Effector CD4-positive, alpha-beta T cell (primary cell): ENCODE measurements around the gene PCYOX1L.

ENCODE experiments used
- DNase-seq: peaks from one replicate; pipeline ENCODE4 v3.0.0-alpha.2; 2020

PCYOX1L gene

DNA sequence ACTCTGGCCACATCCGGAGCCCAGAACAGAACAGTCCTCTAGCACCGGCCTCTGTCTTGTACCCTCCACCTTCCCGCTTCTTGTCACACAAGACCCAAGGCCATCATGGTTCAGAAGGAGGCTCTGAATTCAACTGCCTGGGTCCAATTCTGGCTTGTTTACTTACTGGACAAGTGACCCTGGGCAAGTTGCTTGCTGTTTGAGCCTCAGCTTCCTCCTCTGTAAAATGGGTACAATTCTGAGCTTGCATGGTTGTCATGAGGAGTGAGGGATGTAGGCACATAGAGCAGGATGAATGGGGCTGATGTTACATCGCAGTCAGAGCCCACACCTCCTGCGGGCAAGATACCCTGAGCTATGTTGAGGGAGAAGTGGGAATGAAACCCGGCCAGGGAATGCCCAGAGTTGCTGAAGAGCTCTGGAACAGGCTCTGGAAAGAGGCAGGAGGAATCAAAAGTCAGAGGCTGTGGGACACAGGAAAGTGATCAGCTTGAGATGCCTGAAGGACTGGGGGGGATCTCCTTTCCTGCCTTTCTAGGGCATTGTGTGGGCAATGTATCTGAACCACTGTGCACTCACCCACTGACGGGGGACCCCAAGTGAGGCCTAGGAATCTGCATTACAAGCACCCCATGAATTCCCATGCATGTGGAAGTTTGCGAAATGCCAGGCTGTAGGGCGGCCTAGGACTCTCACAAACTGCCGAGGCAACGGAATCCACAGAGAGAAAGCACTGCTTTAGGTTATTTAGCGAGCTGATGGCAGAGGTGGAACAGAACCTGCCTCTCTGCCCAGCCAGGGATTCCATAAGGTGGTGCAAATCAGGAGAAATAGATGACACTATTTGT lies 50.6 kb downstream of the PCYOX1L start:
- no peak for DNase-seq

DNA sequence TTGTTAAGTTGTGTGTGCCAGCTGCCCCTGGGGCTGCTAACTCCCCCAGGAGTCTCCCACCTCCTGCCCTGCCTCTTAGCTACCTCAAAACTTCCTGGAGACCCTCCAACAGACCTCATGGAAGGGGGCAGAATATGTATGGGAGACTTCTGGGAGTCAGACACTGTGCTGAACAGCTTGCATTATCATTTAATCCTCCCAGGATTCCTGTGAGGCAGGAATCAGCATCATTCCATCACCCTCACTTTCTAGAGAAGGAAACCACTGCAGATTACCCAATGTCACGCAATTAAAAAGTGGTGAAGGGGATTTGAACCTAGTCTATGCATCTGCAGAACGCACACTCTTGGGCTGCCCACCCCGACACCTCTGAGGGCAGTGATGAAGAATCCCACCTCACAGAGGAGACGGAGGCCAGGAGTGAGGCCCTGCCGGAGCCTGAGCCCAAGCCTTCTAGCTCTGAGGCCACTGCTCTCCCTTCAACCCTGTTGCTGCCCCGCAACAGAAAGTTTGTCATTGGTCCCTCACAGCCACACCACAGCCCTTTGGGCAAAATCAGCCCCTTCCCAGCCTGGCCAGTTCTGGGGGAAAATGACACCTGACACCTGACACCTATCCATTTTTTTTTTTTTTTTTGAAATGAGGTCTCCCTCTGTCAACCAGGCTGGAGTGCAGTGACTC lies 51.6 kb downstream of the PCYOX1L start:
- no peak for DNase-seq

GRCh38 chr5:149410071-149410470 lies 52.2 kb downstream of the PCYOX1L start:
- DNase-seq: no peak

- DNase-seq: no peak
These were observed 53.0 kb downstream of the PCYOX1L start for GRCh38 chr5:149410721-149411432.

GRCh38 chr5:149411738-149412519 lies 54.1 kb downstream of the PCYOX1L start:
- DNase-seq: no peak

DNA sequence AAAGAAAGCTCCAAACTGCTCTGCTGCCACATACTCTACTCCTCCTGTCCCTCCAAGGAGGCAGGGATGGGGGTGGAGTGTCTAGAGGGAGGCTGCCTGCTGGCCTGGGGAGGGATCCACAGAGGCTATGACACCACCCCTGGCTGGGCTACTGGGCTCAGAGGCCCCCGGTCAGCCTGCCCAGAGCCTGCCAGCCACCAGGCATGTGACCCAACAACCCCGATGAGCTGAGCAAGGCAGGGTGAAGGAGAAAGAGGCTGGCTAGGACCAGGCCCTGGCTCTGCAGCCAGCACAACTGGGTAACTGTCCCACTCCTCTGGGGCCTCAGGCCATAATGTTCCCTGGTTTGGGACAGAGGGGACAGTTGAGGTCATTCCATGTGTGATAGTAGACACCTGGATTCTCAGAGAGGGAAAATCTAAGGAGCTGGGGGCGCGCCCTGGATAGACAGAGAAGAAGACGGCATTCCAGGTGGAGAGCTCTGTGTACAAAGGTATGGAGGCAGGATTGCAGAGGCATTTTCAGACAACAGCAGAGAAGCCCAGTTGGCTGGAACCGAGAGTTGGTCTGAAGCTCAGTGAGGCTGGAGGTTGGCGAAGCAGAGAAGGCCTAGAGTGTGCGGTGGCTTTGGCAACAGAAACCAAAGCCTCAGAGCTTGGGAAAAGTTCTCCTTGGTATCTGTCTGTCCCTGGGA lies 55.1 kb downstream of the PCYOX1L start:
- no peak for DNase-seq

DNA sequence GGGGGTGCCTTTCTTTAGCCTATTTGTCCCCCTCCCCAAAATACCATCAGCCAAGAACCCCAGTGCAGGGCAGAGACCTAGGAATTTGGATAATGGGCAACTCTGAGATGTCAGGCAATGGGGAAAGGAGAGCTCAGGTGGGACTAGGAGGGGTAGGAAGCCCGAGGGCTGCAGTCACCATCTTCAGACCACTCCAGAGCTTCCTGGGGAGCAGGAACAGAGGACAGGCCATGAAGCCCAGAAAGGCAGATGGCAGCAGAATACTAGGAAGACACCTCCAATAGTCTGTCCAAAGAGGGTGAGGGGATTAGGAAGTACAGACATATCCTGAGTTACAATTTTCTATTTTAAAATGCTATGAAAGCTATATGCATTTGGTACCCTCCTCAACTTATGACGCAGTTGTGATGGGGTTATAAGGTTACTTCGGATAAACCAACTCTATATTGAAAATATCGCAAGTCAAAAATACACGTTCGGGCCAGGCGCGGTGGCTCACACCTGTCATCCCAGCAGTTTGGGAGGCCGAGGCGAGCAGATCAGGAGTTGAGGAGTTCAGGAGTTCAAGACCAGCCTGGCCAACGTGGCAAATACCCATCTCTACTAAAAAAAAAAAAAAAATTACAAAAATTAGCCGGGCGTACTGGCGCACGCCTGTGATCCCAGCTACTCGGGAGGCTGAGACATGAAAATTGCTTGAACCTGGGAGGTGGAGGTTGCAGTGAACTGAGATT lies 55.8 kb downstream of the PCYOX1L start:
- DNase-seq: no peak

DNA sequence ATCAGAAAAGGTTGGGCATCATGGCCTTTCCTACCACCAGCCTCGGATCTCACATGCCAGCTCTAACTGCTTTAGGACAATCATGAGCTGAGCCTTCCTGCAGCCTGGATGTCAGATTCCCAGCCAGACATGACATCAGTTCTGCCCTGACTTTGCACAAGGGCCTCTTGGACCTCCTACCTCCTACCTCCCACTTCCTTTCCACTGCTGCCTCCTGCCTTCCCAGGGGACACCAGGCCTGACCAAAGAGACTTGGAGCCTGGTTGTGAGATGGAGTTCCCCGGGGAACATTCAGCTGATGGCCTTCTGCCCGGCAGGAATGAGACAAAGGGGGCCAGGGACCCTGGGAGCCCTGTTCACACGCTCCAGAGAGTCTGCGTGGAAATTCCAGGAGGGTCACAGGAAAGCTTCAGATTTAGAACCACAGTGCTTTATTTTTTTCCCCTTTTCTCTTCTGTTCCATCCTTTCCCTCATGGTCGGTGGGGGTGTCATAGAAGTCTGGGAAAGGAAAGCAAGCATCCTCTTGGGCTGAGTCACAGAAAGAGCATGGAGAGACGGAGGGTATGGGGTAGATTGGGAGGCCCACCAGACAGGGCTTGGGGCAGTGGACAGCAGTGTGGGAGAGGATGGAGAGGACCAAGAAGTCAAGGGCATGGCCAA lies 56.7 kb downstream of the PCYOX1L start:
- no peak for DNase-seq

GRCh38 chr5:149415066-149415967 lies 57.5 kb downstream of the PCYOX1L start:
- no peak for DNase-seq

GRCh38 chr5:149416987-149417710 lies 59.3 kb downstream of the PCYOX1L start:
- no peak for DNase-seq

- no peak for DNase-seq
These were observed 60.0 kb downstream of the PCYOX1L start for GRCh38 chr5:149417711-149418368.

DNA sequence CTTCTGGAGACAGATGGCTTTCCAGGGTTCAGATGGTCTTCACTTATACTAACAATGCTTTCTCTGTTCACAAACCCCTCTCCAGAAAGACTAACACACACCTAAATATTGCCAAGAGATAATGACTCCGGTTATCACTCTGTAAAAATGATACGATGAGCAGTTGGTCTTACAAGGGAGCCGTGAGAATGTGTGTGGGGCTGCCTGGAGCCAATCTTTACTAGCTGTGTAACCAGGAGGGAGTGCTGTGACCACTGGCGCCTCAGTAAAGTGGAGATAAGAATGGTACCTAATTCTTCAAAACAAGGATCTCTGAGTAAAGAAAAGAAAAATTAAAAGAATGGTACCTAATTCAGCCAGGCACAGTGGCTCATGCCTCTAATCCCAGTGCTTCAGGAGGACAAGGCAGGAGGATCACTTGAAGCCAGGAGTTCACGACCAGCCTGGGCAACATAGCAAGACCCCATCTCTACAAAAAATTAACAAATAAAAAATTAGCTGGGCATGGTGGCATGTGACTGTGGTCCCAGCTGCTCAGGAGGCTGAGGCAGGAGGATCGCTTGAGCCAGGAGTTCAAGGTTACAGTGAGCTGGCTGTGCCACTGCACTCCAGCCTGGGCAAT lies 61.2 kb downstream of the PCYOX1L start:
- DNase-seq: no peak
